Prostate gland (tissue), 2 donors: Measurements from ENCODE around the gene BDNF.
A peak's percentile ranks its signal among the peaks of the same experiment; 100 is the strongest.

Experiments
- CTCF ChIP-seq, 4 experiments: fragments of 200-600 bp in 2 of 4; fragments of 450-650 bp in 2 of 4; sonication (generic) in 2 of 4; IDR thresholded peaks; 1 replicate in 3 of 4; 2 replicates in 1 of 4; pipeline ENCODE4 v1.5.1; 2016 to 2019; ENCODE audit warnings: antibody characterized with exemption in 4 of 4, mild to moderate bottlenecking in 2 of 4, moderate library complexity in 2 of 4
- POLR2AphosphoS5 ChIP-seq: sonication (generic); formaldehyde crosslinking; IDR thresholded peaks from one replicate; pipeline ENCODE4 v1.6.1; 2017; ENCODE audit warnings: antibody characterized with exemption

- peak in 3 of 4 experiments; percentile 14 to 35 (median 33) for TF ChIP-seq CTCF (IDR thresholded peaks at IDR 0.05)
- no peak for TF ChIP-seq POLR2AphosphoS5
Observed at GRCh38 chr11:27705873-27706820, 5.9 kb upstream of the BDNF start.
